ENCODE measurements around the gene CAMTA1. TPM values are rescaled to one million over a fixed set of nuclear protein-coding genes. Genes with fewer than 3 reads are reported as not detected.
"Not testable (repeated sequence)": the region's sequence is repeated elsewhere in the genome, so short reads cannot be mapped to it uniquely, and the experiment has no call there.

The CAMTA1 gene
- total and polyA plus RNA-seq, 12 donors = 123 to 265 (median 142) TPM

GRCh38 chr1:7376676-7377075 is 591.4 kb downstream of the CAMTA1 start:
- no peak for TF ChIP-seq CTCF (IDR thresholded peaks at IDR 0.05)
- no peak overlapping the region for H3K4me3 ChIP-seq
- peaks cover 0 to 27% (median 7%) of the 10 kb centered on the region in 9 donors for H3K4me1 ChIP-seq
- H3K36me3 ChIP-seq = no peaks in the 10 kb centered on the region
- WGBS, 2 donors = 97 to 99% methylated on average over 4 of the region's 4 CpGs
- H3K9me3 ChIP-seq = no peaks in the 10 kb centered on the region
- ATAC-seq = no peak
- no peak overlapping the region for H3K27ac ChIP-seq
- intact Hi-C loops (cut with DNase I) = no loop called here
- H3K27me3 ChIP-seq = no peaks in the 10 kb centered on the region
- DNase-seq = no peak

GRCh38 chr1:7378346-7379130 is 593.3 kb downstream of the CAMTA1 start:
- 93 to 96% methylated on average over 14 of the region's 14 CpGs for WGBS, 2 donors
- no peak for TF ChIP-seq CTCF (IDR thresholded peaks at IDR 0.05)
- H3K27me3 ChIP-seq = no peaks in the 10 kb centered on the region
- intact Hi-C loops (cut with DNase I) = no loop called here
- no peak overlapping the region for H3K4me3 ChIP-seq
- H3K36me3 ChIP-seq = no peaks in the 10 kb centered on the region
- no peak overlapping the region for H3K27ac ChIP-seq
- DNase-seq (peak in 1 of 2 donors; percentile 2), ATAC-seq (no peak)
- H3K9me3 ChIP-seq = peaks cover 0 to 4% (median 0%) of the 10 kb centered on the region in 11 donors
- H3K4me1 ChIP-seq = peaks cover 0 to 27% (median 7%) of the 10 kb centered on the region in 9 donors

GRCh38 chr1:7379441-7379971 is 594.3 kb downstream of the CAMTA1 start:
- Histone ChIP-seq H3K4me3 (no peak overlapping the region), H3K27me3 (no peaks in the 10 kb centered on the region), H3K9me3 (peaks cover 0 to 4% (median 0%) of the 10 kb centered on the region in 11 donors), H3K4me1 (peaks cover 0 to 27% (median 7%) of the 10 kb centered on the region in 9 donors), H3K27ac (no peak overlapping the region), H3K36me3 (no peaks in the 10 kb centered on the region)
- DNase-seq (peak in 1 of 2 donors; percentile 4), ATAC-seq (peak in 2 of 8 donors; percentile 9 to 11)
- TF ChIP-seq CTCF (IDR thresholded peaks at IDR 0.05) = no peak
- 46 to 48% methylated on average over 18 of the region's 18 CpGs for WGBS, 2 donors
- intact Hi-C loops (cut with DNase I) = no loop called here

- not testable (repeated sequence) for H3K36me3 ChIP-seq, ATAC-seq, H3K4me3 ChIP-seq, H3K27me3 ChIP-seq, H3K27ac ChIP-seq, H3K9me3 ChIP-seq
- intact Hi-C loops (cut with DNase I) = loop anchor here in 1 of 10 donors (5.0 kb wide), 1 partner anchor 848 kb away; no protein-coding TSS in a partner anchor
- 94 to 95% methylated on average over 9 of the region's 9 CpGs for WGBS, 2 donors
- H3K4me1 ChIP-seq = peaks cover 0 to 27% (median 7%) of the 10 kb centered on the region in 9 donors
- DNase-seq = peak in 1 of 2 donors; percentile 1
Observed at GRCh38 chr1:7380068-7380467, 594.8 kb downstream of the CAMTA1 start.
